Activated naive CD4-positive, alpha-beta T cell treated with Interleukin-2 at 50 U/mL for 16 hours (primary cell): ENCODE results near the gene SLC11A1.

Experiments used
- DNase-seq: peaks from one replicate; pipeline ENCODE4 v3.0.0-alpha.2; 2020

The SLC11A1 gene

DNA sequence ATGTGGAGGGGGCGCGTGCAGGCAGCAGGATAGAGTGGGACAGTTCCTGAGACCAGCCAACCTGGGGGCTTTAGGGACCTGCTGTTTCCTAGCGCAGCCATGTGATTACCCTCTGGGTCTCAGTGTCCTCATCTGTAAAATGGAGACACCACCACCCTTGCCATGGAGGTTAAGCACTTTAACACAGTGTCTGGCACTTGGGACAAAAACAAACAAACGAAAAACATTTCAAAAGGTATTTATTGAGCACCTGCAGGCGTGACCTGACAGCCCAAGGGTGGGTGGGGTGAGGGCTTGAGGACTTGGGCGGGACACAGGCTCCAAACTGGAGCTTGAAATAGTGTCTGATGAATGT is 13.0 kb downstream of the SLC11A1 start:
- no peak for DNase-seq

DNA sequence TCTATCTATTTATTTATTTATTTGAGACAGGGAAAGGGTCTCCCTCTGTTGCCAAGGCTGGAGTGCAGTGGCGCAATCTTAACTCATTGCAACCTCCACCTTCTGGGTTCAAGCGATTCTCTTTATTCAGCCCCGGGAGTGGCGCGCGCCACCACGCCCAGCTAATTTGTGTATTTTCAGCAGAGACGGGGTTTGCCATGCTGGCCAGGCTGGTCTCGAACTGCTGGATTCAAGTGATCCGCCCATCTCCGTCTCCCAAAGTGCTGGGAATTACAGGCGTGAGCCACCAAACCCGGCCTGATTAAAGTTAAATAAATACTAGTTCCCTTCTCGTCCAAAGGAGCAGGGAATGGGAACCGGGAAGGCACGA is 13.4 kb downstream of the SLC11A1 start:
- no peak for DNase-seq

DNA sequence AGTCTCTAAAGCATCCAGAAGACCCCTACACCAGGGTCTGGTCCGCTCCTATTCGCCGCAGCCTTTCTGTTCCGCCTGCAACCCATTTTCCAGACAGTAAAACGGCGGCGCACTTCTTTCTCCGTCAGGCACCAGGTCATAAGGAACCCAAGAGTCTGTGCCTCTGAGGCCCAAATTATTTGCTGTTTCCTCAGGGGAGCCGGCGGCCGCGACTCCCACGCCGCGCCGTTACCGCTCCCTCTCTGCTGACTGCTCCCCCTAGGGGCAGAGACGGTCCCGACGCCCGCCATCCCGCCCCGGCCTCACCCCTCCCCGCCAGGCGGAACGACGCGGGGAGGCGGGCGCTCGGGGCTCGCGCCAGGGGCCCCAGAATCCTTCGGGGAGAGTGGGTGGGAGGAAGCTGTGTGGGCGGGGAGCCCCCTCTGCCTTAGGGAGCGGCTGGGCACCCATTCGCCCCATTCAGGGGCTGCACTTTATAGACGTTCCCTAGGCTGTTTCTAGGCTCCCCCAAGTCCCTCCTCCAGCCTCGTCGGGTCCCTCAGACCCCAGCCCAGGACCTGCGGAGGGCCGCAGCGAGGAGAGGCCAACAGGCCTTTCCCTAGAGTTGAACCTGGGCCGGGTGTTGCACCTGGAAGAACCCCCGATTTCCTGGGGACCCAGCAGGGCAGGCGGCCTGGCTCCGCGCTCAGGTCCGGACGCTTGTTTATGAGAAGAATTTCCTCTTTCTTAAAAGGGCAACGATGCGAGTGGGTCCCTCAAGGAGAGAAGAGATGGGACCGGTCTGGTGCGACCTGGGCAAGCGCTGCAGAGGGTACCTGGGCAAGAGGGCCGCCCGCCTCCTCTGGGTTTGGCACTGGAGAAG is 14.0 kb downstream of the SLC11A1 start:
- DNase-seq: peak; percentile 94

DNA sequence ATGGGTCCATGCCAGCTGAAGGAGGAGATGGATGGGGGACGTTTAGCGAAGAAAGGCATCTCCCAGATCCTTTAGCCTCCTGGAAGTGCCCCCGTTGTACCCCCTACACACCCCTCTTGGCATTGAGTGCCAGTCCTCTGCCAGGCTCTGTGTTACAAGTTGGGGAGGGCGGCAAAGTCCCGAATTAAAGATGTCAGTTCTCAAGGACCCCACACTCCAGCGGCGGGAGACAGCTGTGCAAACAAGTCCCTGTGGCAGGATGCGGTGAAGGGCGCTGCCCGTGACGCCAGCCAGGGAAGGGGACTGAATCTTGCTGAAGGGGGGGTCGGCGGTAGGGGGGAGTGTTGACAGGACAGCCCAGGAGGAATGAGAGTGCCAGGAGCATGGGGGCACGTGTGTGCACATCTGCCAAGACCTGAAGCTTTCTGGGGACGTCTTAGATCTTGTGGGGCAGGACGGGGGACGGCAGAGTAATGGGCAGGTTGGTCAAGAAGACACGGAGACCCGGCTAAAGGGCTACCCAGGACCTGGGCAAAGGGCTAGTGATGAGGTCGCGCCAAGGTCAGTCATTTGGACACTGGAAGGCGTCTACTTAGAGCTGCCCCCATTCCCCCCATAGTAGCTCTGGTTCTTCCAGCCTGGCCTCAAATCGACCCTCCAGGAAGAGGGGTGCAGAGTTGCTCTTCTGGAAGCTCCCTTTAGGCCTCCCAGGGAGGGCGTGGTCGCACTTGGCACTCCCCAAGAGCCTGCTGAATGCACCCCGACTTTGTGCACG is 14.8 kb downstream of the SLC11A1 start:
- peak; percentile 59 for DNase-seq

DNA sequence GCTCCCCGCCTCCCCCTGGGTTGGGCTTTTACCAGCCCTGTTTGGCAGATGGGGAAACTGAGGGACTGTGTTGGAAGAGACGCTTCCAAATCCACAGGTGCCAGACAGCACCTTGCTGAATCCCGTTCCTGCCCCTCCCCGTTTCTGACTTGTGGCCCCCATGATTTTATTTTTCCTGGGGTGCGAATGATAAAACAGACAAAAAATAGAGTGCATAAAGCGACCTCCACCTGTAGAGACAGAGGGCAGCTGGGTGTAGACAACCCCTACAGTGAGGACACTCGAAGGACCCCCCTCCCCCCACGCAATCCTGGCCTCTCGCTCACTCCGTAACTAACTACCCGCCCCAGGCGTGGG is 15.4 kb downstream of the SLC11A1 start:
- no peak for DNase-seq

DNA sequence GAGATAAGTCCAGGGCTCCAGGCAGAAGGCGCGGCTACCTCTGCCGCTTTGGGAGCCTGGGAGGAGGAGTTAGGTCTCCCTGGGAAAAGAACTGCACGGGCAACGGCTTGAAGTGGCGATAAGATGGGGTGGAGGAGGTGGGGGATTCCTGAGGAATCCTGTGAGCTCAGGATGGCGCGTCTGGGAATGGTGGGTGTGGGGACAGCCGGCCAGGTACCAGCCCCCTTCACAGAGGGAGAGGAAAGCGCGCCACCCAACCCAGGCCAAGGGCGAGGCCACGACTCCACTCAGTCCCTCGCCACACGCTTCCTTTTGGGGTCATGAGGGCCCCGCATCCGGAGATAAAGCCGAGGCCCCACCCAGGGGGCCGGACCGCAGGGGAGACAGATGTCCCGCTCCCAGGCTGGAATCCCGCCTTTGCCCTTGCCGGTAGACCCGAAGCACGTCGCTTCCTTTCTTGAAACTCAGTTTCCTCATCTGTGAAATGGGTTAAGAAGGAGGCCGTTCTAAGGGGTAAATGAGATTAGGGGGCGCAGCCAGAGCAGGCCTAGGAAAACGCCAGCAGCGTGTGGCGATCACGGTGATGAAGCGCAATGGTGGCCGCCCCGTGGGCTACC is 15.9 kb downstream of the SLC11A1 start:
- peak; percentile 55 for DNase-seq

DNA sequence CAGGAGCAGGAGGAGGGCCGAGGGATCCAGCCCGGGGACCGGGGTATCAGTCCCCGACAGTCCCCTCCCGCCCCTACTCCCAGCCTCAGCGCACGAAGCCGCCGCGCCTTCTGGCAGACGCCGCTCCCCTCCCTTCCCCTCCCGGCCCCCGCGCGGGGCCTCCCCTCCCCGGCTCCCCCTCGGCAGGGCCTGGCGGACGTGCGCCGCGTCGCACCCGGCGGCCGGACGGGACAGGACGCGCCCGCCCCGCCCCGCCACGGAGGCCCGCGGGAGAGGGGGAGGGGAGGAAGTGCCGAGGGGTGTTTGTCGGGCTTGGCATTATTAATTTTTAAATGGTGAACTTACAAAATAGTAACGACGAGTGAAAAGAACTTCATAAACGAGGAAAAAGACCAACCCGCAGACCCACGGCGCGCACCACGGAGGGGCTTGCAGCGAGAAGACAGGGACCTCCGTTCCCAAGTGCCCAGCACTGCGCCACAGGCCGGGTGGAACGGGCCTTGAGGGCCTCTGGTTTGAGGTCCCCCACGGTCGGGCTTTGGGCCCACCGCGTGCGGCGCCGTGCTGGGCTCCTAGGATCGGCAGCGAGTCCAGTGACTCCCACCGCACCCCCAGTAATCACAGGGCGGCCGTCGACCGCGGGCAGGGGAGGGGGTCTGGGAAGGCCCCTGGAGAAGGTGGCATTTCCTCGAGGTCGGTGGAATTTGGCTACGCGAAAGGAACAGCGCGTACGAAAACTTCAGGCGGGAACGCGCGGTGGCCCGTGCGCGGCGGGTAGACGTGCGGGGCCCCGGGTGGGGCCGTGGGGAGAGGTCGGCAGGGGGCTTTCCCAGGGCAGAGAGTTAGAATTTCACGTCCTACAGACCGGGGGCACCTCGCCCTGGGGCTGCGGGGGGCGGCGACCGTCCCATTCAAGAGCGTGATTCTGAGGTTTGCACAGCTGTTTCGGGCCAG is 16.6 kb downstream of the SLC11A1 start:
- peak; percentile 65 for DNase-seq

DNA sequence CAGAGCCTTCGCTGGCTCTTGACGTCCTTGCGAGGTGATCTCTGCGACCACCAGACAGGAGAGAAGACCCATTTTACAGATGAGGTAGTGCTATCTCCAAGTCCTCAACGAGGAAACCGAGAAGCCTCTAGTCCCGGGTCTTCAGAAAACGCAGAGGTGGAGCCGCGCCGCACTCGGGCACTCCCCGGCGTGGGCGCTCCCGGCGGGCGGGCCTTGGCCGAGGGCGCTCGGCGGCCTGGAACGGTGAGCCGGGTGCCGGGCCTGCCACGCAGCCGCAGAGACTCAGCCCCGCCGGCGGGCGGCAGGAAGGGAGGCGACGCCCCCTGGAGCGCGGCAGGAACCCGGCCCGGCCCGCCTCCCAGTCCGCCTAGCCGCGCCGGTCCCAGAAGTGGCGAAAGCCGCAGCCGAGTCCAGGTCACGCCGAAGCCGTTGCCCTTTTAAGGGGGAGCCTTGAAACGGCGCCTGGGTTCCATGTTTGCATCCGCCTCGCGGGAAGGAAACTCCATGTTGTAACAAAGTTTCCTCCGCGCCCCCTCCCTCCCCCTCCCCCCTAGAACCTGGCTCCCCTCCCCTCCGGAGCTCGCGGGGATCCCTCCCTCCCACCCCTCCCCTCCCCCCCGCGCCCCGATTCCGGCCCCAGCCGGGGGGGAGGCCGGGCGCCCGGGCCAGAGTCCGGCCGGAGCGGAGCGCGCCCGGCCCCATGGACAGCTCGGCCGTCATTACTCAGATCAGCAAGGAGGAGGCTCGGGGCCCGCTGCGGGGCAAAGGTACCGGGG is 17.5 kb downstream of the SLC11A1 start, which contains the start of gene CTDSP1:
Gene CTDSP1 (plus strand): TSS at position 478 of the 776 bp plus-strand sequence. CDS start 223 bp downstream, at position 701.
- DNase-seq: peak; percentile 94

DNA sequence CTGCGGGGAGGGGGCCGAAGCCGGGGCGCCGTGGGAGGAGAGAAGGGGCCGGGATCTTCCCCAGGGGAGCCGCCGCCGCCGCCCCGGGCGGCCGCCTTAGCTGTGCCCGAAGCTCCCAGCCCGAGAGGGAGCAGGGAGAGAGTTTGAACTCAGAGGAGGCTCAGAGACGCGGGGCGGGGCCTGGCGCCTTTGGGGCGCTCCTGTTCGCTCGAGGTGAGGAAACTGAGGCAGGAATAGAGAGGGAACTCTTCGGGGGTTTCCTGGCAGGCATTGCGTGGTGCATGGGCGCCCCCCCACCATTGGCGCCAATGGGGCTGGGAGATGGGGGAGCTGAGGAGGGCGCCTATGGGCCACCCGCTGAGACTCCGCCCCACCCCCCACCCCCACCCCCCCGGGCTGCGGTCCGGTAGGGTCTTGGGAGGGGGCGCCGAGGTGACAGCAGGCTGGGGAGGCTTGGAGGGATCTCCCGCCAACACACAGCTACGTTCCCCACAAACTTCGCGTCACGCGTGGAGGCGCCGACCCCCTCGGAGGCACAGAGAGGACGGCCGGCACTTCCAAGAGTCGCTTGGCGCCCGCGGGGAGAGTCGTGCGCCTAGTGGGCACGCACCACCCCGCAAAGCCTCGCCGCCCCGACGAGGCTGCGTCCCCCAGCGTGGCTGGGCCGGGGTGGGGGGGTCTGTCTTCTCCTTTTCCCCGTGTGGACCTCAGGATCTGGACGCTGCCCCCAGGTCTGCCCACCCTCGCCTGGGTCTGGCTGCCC is 18.3 kb downstream of the SLC11A1 start:
- peak; percentile 43 for DNase-seq

DNA sequence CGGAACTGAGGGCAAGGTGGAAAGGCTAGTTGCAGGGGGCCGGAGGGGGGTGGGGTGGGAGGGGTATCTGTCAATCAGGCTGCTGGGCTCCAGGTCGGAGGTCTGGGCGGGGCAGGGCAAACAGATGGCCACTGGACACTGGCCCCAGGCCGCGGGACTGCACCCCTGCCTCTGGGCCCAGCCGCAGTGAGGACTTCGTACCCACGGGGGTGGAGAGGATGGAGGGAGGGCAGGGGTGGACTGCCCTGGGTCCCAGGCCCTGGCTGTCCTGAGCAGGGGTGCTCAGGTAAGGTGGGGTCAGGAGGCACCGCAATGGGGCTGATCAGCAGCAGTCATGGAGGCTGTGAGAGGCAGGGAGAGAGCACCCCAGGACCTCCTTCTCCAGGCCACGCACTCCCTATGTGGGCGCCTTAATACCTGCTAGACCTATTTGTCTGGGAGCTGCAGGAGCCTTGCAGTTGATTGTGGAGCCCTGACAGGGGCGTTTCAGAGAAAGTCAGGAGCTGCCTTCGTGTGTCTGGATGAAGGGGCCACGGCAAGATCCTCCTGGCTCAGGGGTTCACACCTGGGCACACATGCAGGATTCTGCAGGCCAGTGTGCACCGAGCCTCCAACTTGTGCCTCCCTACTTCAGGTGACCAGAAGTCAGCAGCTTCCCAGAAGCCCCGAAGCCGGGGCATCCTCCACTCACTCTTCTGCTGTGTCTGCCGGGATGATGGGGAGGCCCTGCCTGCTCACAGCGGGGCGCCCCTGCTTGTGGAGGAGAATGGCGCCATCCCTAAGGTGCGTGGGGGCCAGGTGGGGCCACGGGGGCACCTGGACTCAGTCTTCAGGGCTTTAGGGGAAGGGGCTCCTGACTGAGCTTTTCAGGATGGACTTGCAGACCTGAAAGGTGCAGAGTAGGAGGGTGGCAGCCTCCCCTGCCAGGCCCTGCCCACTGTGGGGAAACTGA is 19.1 kb downstream of the SLC11A1 start:
- no peak for DNase-seq

DNA sequence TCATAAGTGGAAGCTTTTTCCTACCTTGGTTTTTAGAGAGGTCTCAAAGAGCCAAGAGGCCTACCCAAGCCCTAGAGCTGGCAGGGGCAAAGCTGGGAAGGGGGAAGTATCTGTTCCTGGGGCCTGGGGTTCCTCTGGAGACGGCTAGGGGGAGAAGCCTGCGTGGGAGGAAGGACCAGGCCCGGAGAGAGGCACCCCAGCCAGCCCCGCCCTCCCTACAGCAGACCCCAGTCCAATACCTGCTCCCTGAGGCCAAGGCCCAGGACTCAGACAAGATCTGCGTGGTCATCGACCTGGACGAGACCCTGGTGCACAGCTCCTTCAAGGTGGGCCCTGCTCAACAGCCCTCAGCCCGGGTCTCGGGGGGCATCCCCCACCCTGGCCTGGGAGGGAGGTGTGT is 19.8 kb downstream of the SLC11A1 start:
- DNase-seq: no peak

DNA sequence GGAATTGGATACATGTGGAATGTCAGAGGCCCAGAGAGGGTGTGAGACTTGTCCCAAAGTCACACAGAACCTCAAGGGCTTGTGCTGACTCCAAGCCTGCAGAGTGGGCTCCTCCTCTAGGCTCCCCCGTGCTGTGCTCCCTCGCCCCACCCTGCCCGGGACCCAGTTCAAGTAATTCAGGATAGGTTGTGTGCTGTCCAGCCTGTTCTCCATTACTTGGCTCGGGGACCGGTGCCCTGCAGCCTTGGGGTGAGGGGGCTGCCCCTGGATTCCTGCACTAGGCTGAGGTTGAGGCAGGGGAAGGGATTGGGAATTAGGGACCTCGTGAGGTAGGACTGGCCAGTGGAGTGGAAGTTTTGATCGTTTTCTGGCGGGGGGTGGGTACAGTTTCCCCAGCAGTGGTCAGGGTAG is 20.4 kb downstream of the SLC11A1 start:
- no peak for DNase-seq

DNA sequence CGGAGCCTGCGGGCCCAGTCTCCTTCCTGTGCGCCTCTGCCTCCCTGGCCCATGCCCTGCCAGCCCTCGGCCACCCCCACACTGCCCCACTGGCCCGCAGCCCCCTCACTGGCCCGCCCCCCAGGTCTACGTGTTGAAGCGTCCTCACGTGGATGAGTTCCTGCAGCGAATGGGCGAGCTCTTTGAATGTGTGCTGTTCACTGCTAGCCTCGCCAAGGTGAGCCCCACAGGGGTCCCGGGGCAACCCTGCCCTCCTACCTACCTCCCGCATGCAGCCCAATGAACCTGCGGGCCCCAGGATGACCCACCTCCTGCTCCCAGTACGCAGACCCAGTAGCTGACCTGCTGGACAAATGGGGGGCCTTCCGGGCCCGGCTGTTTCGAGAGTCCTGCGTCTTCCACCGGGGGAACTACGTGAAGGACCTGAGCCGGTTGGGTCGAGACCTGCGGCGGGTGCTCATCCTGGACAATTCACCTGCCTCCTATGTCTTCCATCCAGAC is 20.9 kb downstream of the SLC11A1 start:
- DNase-seq: no peak

DNA sequence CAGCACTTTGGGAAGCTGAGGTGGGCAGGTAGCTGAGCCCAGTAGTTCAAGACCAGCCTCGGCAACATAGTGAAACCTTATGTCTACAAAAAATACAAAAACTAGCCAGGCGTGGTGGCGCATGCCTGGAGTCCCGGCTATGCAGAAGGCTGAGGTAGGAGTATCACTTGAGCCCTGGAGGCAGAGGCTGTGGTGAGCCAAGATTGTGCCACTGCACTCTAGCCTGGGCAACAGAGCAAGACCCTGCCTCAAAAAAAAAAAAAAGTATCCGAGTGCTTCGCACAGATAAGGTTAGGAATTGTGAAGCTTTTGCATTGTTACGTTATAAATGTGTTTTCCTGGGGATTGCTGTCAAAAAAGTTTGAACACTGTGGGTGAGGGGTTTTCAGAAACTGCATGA is 21.7 kb downstream of the SLC11A1 start:
- no peak for DNase-seq

DNA sequence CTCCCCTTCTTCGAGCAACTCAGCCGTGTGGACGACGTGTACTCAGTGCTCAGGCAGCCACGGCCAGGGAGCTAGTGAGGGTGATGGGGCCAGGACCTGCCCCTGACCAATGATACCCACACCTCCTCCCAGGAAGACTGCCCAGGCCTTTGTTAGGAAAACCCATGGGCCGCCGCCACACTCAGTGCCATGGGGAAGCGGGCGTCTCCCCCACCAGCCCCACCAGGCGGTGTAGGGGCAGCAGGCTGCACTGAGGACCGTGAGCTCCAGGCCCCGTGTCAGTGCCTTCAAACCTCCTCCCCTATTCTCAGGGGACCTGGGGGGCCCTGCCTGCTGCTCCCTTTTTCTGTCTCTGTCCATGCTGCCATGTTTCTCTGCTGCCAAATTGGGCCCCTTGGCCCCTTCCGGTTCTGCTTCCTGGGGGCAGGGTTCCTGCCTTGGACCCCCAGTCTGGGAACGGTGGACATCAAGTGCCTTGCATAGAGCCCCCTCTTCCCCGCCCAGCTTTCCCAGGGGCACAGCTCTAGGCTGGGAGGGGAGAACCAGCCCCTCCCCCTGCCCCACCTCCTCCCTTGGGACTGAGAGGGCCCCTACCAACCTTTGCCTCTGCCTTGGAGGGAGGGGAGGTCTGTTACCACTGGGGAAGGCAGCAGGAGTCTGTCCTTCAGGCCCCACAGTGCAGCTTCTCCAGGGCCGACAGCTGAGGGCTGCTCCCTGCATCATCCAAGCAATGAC is 22.4 kb downstream of the SLC11A1 start:
- no peak for DNase-seq

DNA sequence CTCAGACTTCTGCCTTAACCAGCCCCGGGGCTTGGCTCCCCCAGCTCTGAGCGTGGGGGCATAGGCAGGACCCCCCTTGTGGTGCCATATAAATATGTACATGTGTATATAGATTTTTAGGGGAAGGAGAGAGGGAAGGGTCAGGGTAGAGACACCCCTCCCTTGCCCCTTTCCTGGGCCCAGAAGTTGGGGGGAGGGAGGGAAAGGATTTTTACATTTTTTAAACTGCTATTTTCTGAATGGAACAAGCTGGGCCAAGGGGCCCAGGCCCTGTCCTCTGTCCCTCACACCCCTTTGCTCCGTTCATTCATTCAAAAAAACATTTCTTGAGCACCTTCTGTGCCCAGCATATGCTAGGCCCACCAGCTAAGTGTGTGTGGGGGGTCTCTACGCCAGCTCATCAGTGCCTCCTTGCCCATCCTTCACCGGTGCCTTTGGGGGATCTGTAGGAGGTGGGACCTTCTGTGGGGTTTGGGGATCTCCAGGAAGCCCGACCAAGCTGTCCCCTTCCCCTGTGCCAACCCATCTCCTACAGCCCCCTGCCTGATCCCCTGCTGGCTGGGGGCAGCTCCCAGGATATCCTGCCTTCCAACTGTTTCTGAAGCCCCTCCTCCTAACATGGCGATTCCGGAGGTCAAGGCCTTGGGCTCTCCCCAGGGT is 23.1 kb downstream of the SLC11A1 start:
- no peak for DNase-seq

DNA sequence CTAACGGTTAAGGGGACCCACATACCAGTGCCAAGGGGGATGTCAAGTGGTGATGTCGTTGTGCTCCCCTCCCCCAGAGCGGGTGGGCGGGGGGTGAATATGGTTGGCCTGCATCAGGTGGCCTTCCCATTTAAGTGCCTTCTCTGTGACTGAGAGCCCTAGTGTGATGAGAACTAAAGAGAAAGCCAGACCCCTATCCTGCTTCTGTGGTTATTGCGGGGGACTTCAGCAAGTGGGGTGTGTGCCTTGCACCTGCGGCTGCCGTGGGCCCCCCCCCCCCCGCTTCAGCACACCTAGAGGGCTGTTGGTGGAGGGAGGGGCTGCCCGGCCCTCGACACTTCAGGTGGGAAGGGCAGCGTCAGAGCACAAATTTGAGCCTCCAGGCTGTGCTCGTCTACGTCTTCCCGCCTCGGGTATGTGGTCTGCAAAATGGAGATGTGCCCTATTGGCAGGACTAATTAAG is 23.7 kb downstream of the SLC11A1 start:
- DNase-seq: no peak
